GM12892 (cell line): Measurements from ENCODE around the gene SEC23IP.
"Not testable (repeated sequence)": the region's sequence is repeated elsewhere in the genome, so short reads cannot be mapped to it uniquely, and the experiment has no call there.

Experiments
- DNase-seq: peaks from one replicate; pipeline ENCODE4 v3.0.0; 2011; ENCODE audit not compliant: insufficient read length
- FAIRE-seq: peaks from 2 replicates; lab custom pipeline; 2011; peaks lifted over from hg19 to GRCh38; lab: Jason Lieb, UNC
- POLR2A ChIP-seq: IDR thresholded peaks from 2 replicates; pipeline ENCODE4 v1.6.1; 2011; ENCODE audit warnings: low read depth, low read length, control low read depth
- POLR2AphosphoS5 ChIP-seq: IDR thresholded peaks from 2 replicates; pipeline ENCODE4 v1.6.1; 2011; ENCODE audit warnings: low read depth, low read length, control low read depth
- TAF1 ChIP-seq: IDR thresholded peaks from 2 replicates; pipeline ENCODE4 v1.6.1; 2011; ENCODE audit warnings: low read depth, mild to moderate bottlenecking, control low read depth, low read length, borderline replicate concordance

Gene SEC23IP

GRCh38 chr10:119863951-119864565 is 28.5 kb upstream of the SEC23IP start:
- TF ChIP-seq POLR2A: no peak
- no peak for TF ChIP-seq POLR2AphosphoS5
- TF ChIP-seq TAF1: no peak
- DNase-seq (no peak), FAIRE-seq (peak; percentile 42)

- TF ChIP-seq POLR2AphosphoS5: no peak
- TF ChIP-seq POLR2A: no peak
- no peak for TF ChIP-seq TAF1
- no peak for FAIRE-seq
- no peak for DNase-seq
Measured at GRCh38 chr10:119865699-119866240, 26.8 kb upstream of the SEC23IP start.

GRCh38 chr10:119867317-119867716 is 25.2 kb upstream of the SEC23IP start:
- no peak for TF ChIP-seq POLR2A
- TF ChIP-seq TAF1: no peak
- TF ChIP-seq POLR2AphosphoS5: no peak
- DNase-seq: no peak
- FAIRE-seq: no peak

- FAIRE-seq, DNase-seq: not testable (repeated sequence)
Measured at GRCh38 chr10:119869398-119869797, 23.1 kb upstream of the SEC23IP start.

GRCh38 chr10:119871881-119872609 is 20.5 kb upstream of the SEC23IP start:
- DNase-seq: peak; percentile 43
- TF ChIP-seq POLR2AphosphoS5: no peak
- TF ChIP-seq TAF1: no peak
- no peak for TF ChIP-seq POLR2A
- FAIRE-seq: peak; percentile 64

- FAIRE-seq (no peak), DNase-seq (no peak)
- peak; percentile 66; the same call in 1 of the 2 replicates for TF ChIP-seq POLR2AphosphoS5
- TF ChIP-seq POLR2A: peak; percentile 79
- peak; percentile 81 for TF ChIP-seq TAF1
Measured at GRCh38 chr10:119872610-119872859, 20.0 kb upstream of the SEC23IP start, which contains the start of gene MCMBP. TSS of gene MCMBP (minus strand) at chr10:119872843. CDS start at chr10:119872584, 259 bp downstream.

GRCh38 chr10:119872860-119873681 is 19.5 kb upstream of the SEC23IP start:
- peak; percentile 69 for DNase-seq
- TF ChIP-seq POLR2AphosphoS5: peak; percentile 41; the same call in 1 of the 2 replicates
- peak; percentile 58 for TF ChIP-seq POLR2A
- TF ChIP-seq TAF1: no peak
- peak; percentile 99 for FAIRE-seq

- TF ChIP-seq POLR2AphosphoS5: no peak
- TF ChIP-seq TAF1: no peak
- TF ChIP-seq POLR2A: no peak
- DNase-seq: no peak
Measured at GRCh38 chr10:119878524-119878923, 14.0 kb upstream of the SEC23IP start.

GRCh38 chr10:119883901-119884611 is 8.5 kb upstream of the SEC23IP start:
- not testable (repeated sequence) for DNase-seq, FAIRE-seq

More at GRCh38 chr10:119878524-119878923, 14.0 kb upstream of the SEC23IP start:
- no peak for FAIRE-seq

GRCh38 chr10:119886070-119886469 is 6.5 kb upstream of the SEC23IP start:
- DNase-seq, FAIRE-seq: not testable (repeated sequence)

GRCh38 chr10:119888715-119889114 is 3.8 kb upstream of the SEC23IP start:
- not testable (repeated sequence) for DNase-seq, FAIRE-seq

- not testable (repeated sequence) for FAIRE-seq, DNase-seq
Measured at GRCh38 chr10:119889201-119889600, 3.3 kb upstream of the SEC23IP start.

- DNase-seq, FAIRE-seq: not testable (repeated sequence)
Measured at GRCh38 chr10:119890307-119890706, 2.2 kb upstream of the SEC23IP start.

- DNase-seq, FAIRE-seq: not testable (repeated sequence)
Measured at GRCh38 chr10:119891849-119892187, 712 bp upstream of the SEC23IP start.
